ENCODE data around the gene MIA. TPM values are rescaled to one million over a fixed set of nuclear protein-coding genes. Genes with fewer than 3 reads are reported as not detected.

Gene MIA
- total and polyA plus RNA-seq, 9 of the 15 experiments (the other 6 are each of a cell fraction or from before 2014, with no cell fraction given) = 0.21 TPM; not detected in 8

DNA sequence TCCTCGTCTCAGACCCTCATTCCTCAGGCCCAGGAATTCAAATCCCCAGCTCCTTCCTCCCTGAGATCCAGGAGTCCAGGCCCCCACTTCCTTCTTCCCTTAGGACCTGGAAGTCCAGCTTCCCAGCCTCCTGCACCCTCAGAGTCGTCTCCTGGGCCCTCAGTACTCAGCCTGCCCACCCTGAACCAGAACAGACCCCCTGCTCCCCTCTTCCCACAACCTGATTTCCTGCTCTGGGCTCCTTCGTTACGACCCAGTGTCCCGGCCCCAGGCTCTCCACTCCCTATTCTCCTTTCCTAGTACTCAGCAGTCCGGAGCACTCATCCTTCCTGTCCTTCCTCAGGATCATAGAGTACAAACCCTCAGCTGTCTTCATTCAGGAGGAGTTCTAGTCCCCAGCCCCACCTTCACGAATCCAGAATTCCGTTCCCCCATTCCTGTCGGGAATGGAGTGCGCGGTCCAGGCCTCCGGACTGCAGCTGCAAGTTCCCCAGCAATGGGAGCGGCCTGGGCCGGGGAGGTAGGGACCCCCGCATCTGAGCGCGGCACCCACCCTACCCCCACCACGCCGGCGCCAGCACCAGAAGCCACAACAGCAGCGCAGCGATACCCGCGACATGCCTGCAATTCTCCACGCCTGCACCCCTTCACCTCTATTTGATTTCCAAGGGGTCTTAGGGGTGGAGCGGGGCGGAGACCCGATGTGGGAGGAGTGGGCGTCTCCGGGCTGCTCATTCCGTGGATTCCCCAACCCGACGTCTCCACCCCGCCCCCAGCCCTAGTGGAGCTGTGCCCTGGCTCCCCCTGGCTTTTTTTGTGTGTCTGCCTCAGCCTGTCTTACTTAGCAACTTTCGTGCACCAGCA lies 36.4 kb downstream of the MIA start (continued):
- TF ChIP-seq AFF4 (CRISPR knock-in tag; IDR thresholded peaks at IDR 0.05) (no peak), KHSRP (IDR thresholded peaks at IDR 0.05) (no peak), STAT5A (IDR thresholded peaks at IDR 0.05; ENCODE audit: borderline replicate concordance, low read length) (no peak), SFPQ (IDR thresholded peaks at IDR 0.05; ENCODE audit: low read depth, low read length) (no peak), ZNF263 (CRISPR knock-in tag; IDR thresholded peaks at IDR 0.05; ENCODE audit: borderline replicate concordance) (no peak), THRB (CRISPR knock-in tag; conservative IDR thresholded peaks at IDR 0.05) (no peak), NFIX (CRISPR knock-in tag; IDR thresholded peaks at IDR 0.05; ENCODE audit: low read depth) (no peak), ZBED1 (IDR thresholded peaks at IDR 0.05) (no peak), RFX5 (IDR thresholded peaks at IDR 0.05; ENCODE audit: low read depth, low read length) (no peak), FOSL1 (tag; conservative IDR thresholded peaks at IDR 0.05) (no peak), MYBL2 (IDR thresholded peaks at IDR 0.05; ENCODE audit: low read depth) (no peak), MYBL2 (CRISPR knock-in tag; IDR thresholded peaks at IDR 0.05; ENCODE audit: borderline replicate concordance) (no peak), MAFF (IDR thresholded peaks at IDR 0.05; ENCODE audit: low read length) (no peak), KAT7 (CRISPR knock-in tag; IDR thresholded peaks at IDR 0.05; ENCODE audit: borderline replicate concordance) (peak; percentile 56; the same call in 1 of the 2 replicates), BDP1 (IDR thresholded peaks at IDR 0.05; ENCODE audit: insufficient read depth, insufficient read length) (no peak), TBP (optimal IDR thresholded peaks at IDR 0.05; ENCODE audit: low read depth, low read length) (no peak), IRF2 (CRISPR knock-in tag; IDR thresholded peaks at IDR 0.05) (no peak), RBM25 (IDR thresholded peaks at IDR 0.05; ENCODE audit: low read depth, low read length, severe bottlenecking) (no peak), HNRNPK (IDR thresholded peaks at IDR 0.05; ENCODE audit: low read depth, low read length, poor library complexity, severe bottlenecking) (no peak), ESRRB (CRISPR knock-in tag; IDR thresholded peaks at IDR 0.05; ENCODE audit: borderline replicate concordance) (no peak)
- TF ChIP-seq, protein P1, sequence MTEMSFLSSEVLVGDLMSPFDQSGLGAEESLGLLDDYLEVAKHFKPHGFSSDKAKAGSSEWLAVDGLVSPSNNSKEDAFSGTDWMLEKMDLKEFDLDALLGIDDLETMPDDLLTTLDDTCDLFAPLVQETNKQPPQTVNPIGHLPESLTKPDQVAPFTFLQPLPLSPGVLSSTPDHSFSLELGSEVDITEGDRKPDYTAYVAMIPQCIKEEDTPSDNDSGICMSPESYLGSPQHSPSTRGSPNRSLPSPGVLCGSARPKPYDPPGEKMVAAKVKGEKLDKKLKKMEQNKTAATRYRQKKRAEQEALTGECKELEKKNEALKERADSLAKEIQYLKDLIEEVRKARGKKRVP (CRISPR knock-in tag; IDR thresholded peaks at IDR 0.05) = no peak

Measured in K562 (cell line).